Cardiac muscle cell (in vitro differentiated cells and primary cell): Measurements from ENCODE around the gene RAD1. TPM values are rescaled to one million over a fixed set of nuclear protein-coding genes. Genes with fewer than 3 reads are reported as not detected.
A peak's percentile ranks its signal among the peaks of the same experiment; 100 is the strongest.

ENCODE experiments used
- DNase-seq, 2 donors: peaks; one replicate each; pipeline versions ENCODE4 v3.0.0 to v3.0.0-alpha.2; 2010 to 2017; ENCODE audit warnings: low read depth in 1 of 2, low spot score in 1 of 2
- H3K27ac ChIP-seq: fragments of 200-600 bp; sonication (generic); 2 replicates; pipeline ENCODE4 v1.5.1; 2016
- H3K27me3 ChIP-seq: fragments of 200-600 bp; sonication (generic); 2 replicates; pipeline ENCODE4 v1.6.0; 2016; ENCODE audit warnings: control low read depth
- H3K36me3 ChIP-seq: fragments of 200-600 bp; sonication (generic); 2 replicates; pipeline ENCODE4 v1.5.1; 2016; ENCODE audit warnings: control low read depth
- H3K4me1 ChIP-seq: fragments of 200-600 bp; sonication (generic); 2 replicates; pipeline ENCODE4 v1.8.1; 2017; ENCODE audit warnings: low read depth, mild to moderate bottlenecking, mixed run types
- H3K4me3 ChIP-seq: fragments of 200-600 bp; sonication (generic); 2 replicates; pipeline ENCODE4 v1.5.1; 2016; ENCODE audit warnings: mild to moderate bottlenecking
- H3K9me3 ChIP-seq: fragments of 200-600 bp; sonication (generic); 2 replicates; pipeline ENCODE4 v1.5.1; 2017; ENCODE audit warnings: low read depth, mild to moderate bottlenecking, control low read depth
- CTCF ChIP-seq: IDR thresholded peaks from 2 replicates; pipeline ENCODE4 v1.5.1; 2012; ENCODE audit warnings: low read depth, mild to moderate bottlenecking, low read length
- polyA plus RNA-seq: library from polyadenylated mRNA; unstranded; fragments of >200 nt; fragmentation: Nextera tagmentation; extraction: Ambion mirVana; gene quantifications from 2 replicates; pipeline ENCODE4 v1.2.1, GENCODE V29; 2016
- total RNA-seq: library from RNA; depleted of rRNA; stranded (reverse); fragments of >200 nt; gene quantifications from 2 replicates; pipeline ENCODE4 v1.2.3, GENCODE V29; 2016

Gene RAD1
- total and polyA plus RNA-seq, 2 experiments from 2014 or later = 14.1 to 35.1 TPM

DNA sequence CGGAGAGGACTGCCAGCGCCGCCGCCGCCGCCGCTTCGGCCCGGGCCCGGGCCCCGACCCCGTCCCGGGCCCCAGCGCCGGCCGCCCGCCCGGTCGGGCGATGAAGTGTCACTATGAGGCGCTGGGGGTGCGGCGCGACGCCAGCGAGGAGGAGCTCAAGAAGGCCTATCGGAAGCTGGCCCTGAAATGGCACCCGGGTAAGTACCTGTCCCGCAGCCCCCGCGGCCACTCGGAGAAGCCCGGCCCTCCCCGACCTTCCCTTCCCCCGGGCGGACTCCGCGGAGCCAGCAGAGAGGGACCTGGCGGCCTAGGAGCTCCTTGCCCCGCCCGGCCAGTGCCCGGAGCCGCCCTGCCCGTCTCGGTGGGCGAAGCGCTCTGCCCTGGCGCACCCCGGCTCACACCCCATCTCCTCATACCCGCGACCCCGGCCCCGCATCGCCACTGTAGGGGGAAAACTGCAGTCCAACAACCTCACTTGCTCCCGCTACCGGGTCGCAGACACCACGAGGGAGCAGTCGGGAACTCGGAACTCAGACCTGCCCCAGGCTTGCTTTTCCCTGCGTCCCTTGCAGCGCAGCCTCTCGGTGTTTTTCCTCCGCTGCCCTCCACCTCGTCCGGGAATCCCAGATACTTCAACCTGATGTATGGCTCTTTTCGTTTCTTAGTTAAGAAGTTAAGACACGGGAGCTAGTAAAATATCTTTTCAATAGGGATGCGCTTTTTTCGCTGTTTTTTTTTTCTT is 14.6 kb upstream of the RAD1 start:
- Histone ChIP-seq H3K4me1 (peaks cover 8% of the 10 kb centered on the region), H3K9me3 (no peaks in the 10 kb centered on the region), H3K4me3 (peak overlapping the region; percentile 88), H3K27ac (peak overlapping the region; percentile 95), H3K27me3 (no peaks in the 10 kb centered on the region), H3K36me3 (peaks cover 18% of the 10 kb centered on the region)
- DNase-seq = peak; percentile 79 to 94
- no peak for TF ChIP-seq CTCF

DNA sequence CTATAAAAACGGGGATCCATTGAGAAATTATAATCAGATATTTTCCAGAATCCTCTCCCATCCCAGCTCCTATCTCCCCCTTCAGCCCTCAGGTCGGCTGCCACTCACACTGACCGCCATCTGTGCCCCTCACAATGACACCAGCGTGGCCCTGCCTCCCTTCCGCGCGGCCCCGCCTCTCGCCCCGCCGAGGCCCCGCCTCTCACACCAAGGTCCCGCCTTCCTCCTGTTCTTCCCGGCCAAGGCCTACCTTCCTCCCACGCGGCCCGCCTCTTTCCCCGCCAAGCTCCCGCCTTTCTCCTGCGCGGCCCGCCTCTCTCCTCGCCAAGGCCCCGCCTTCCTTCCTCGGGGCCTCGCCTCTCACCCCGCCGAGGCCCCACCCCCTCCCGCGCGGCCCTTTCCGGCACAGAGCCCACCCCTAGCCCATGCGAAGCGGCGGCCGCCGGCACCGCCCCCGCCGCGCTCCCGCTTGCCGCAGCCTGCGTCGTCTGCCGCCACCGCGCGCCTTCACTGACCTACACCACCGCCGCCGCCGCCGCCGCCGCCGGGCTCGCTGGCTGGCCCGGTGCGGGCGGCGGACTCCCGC is 13.9 kb upstream of the RAD1 start, which contains the start of gene DNAJC21:
TSS of gene DNAJC21 (plus strand) at position 426 of the 586 bp plus-strand sequence. CDS start 261 bp downstream, outside the sequence.
- TF ChIP-seq CTCF = no peak

DNA sequence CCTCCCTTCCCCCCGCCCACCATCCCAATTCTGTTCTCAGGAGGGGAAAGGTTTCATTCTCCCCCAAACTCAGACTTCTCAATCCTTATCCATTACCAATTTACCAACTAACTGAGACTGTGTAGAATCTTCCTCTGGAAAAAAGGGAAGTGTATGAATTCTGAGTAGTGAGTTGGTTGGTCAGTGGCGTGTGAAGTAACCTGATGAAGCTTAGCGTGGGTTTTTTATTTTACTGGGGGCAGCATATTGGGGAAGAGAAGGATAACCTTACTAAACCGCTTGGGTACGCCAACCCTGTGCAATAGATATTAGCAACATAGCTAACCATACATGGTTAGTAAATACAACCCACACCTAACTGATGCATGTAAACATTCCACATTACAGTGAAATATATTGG is 13.0 kb upstream of the RAD1 start:
- no peak for TF ChIP-seq CTCF
- H3K27ac ChIP-seq = no peak overlapping the region
- H3K27me3 ChIP-seq = no peaks in the 10 kb centered on the region
- peaks cover 8% of the 10 kb centered on the region for H3K4me1 ChIP-seq
- no peak overlapping the region for H3K4me3 ChIP-seq
- no peaks in the 10 kb centered on the region for H3K9me3 ChIP-seq
- DNase-seq = no peak
- peaks cover 34% of the 10 kb centered on the region for H3K36me3 ChIP-seq

More for the DNA sequence above, 13.9 kb upstream of the RAD1 start, which contains the start of gene DNAJC21:
- peak within 1 kb of the TSS; percentile 88 for H3K4me3 ChIP-seq
- H3K27ac ChIP-seq = peak within 1 kb of the TSS; percentile 95
- H3K36me3 ChIP-seq = peaks cover 24% of the 10 kb centered on the region
- H3K4me1 ChIP-seq = peaks cover 8% of the 10 kb centered on the region
- H3K27me3 ChIP-seq = no peaks in the 10 kb centered on the region
- peak; percentile 98 to 99 for DNase-seq
- H3K9me3 ChIP-seq = no peaks in the 10 kb centered on the region

DNA sequence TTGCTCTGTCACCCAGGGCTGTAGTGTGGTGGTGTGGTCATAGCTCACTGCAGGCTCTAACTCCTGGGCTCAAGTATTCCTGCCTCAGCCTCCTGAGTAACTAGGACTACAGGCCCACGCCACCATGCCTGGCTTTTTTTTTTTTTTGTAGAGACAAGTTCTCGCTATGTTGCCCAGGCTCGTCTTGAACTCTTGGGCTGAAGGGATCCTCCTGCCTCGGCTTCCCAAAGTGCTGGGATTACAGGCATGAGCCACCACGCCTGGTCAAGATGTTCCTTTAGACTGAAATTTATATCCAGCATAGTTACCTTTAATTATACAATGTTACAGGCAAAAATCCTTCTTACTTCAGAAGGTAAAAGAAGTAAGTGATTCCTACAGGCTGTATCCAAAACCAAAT is 12.5 kb upstream of the RAD1 start:
- Histone ChIP-seq H3K4me1 (peaks cover 8% of the 10 kb centered on the region), H3K27ac (no peak overlapping the region), H3K36me3 (peaks cover 39% of the 10 kb centered on the region), H3K9me3 (no peaks in the 10 kb centered on the region), H3K27me3 (no peaks in the 10 kb centered on the region), H3K4me3 (no peak overlapping the region)
- no peak for TF ChIP-seq CTCF
- no peak for DNase-seq

- H3K27ac ChIP-seq = no peak overlapping the region
- no peak for DNase-seq
- H3K36me3 ChIP-seq = peaks cover 50% of the 10 kb centered on the region
- peaks cover 8% of the 10 kb centered on the region for H3K4me1 ChIP-seq
- no peak overlapping the region for H3K4me3 ChIP-seq
- no peaks in the 10 kb centered on the region for H3K27me3 ChIP-seq
- TF ChIP-seq CTCF = no peak
- H3K9me3 ChIP-seq = no peaks in the 10 kb centered on the region
Observed at GRCh38 chr5:34926318-34926888, 11.1 kb upstream of the RAD1 start.
